Fibroblast of skin of right quadriceps (primary cell): ENCODE measurements around the gene NMNAT1.
"Not testable (repeated sequence)": the region's sequence is repeated elsewhere in the genome, so short reads cannot be mapped to it uniquely, and the experiment has no call there.

Experiments
- DNase-seq: peaks from one replicate; pipeline ENCODE4 v3.0.0-alpha.2; 2013

Gene NMNAT1

DNA sequence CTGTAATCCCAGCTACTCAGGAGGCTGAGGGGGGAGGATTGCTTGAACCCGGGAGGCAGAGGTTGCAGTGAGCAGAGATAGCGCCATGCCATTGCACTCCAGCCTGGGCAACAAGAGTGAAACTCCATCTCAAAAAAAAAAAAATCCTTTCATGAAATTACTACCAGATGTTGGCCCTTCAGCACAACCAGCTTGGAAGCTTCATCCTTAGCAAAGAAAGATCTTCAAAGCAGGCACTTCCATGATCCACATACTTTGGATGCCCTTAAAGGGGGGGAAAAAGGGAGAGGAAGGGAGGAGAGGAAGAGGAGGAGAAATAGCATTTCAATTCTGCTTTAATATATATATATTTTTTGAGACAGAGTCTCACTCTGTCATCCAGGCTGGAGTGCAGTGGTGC is 77.4 kb downstream of the NMNAT1 start:
- peak; percentile 60 for DNase-seq

GRCh38 chr1:10021992-10022391 is 78.7 kb downstream of the NMNAT1 start:
- DNase-seq: not testable (repeated sequence)

- no peak for DNase-seq
These were observed 79.4 kb downstream of the NMNAT1 start for GRCh38 chr1:10022656-10023055.

GRCh38 chr1:10025354-10025753 is 82.1 kb downstream of the NMNAT1 start:
- DNase-seq: no peak

- no peak for DNase-seq
These were observed 83.8 kb downstream of the NMNAT1 start for GRCh38 chr1:10027027-10027426.

DNA sequence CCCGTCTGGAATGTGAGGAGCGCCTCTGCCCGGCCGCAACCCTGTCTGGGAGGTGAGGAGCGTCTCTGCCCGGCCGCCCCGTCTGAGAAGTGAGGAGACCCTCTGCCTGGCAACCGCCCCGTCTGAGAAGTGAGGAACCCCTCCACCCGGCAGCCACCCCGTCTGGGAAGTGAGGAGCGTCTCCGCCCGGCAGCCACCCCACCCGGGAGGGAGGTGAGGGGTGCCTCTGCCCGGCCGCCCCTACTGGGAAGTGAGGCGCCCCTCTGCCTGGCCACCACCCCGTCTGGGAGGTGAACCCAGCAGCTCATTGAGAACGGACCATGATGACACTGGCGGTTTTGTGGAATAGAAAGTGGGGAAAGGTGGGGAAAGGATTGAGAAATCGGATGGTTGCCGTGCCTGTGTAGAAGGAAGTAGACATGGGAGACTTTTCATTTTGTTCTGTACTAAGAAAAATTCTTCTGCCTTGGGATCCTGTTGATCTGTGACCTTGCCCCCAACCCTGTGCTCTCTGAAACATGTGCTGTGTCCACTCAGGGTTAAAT is 85.8 kb downstream of the NMNAT1 start:
- DNase-seq: not testable (repeated sequence)

DNA sequence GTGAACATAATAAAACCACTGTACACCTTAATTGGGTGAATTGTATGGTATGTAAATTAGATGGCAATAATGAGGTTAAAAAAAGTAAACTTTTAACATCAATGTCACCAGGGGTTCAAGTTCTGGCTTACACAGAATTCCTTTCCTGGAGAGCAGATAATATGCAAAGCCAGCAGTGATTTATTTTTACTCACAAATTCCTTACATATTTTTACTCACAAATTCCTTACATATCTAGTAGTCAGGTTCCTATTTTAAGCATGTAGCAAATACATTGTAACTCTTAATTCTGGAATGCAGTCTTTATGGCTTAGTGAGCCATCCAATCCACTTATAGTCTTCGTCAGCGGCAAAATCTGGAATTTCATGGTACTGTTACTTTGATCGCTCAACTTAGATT is 88.2 kb downstream of the NMNAT1 start:
- peak; percentile 91 for DNase-seq

DNA sequence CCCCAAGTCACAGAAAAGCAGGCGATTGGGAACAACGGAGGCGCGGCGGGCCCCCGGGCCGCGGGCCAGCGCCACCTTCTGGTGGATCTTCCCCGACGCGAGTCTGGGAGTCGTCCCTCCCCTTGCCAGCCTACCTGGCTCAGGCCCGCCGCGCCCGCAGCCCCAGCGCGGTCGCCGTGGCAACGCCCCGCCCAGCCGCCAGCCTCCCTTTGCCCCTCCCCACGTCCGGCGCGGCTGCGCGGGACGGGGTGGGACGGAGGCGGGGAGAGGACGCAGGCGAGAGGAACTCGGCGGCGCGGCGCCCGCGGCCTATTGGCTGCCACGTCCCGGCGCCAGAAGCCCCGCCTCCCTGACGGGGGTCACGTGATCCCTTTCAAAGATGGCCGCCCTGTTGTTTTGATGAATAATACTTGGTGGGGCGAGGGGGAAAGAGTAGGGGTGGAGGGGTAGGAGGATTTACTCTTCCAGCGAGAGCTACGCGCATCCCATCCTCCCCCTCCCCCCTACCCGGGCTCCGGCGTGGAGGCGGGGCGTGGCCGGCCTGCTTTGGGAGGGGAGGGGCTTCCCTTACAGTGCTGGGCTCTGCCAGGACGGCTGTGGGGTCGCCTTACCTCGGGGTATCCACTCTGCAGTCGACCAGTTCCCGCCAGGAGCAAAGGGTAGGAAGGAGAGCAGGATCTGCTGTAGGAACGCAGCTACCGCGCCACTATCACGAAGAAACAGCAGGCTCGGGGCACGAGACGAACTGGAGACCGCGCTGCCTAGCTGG is 89.5 kb downstream of the NMNAT1 start, which contains the start of gene UBE4B:
Gene UBE4B (plus strand): TSS at position 369 of the 769 bp plus-strand sequence. CDS start 713 bp downstream, outside the sequence.
- DNase-seq: peak; percentile 99

- DNase-seq: no peak
These were observed 90.1 kb downstream of the NMNAT1 start for GRCh38 chr1:10033359-10033845.
